ENCODE data around the gene PRKCH. TPM values are rescaled to one million over a fixed set of nuclear protein-coding genes. Genes with fewer than 3 reads are reported as not detected.

PRKCH gene
- total RNA-seq, 1 donor from 2014 or later: 43.0 TPM

DNA sequence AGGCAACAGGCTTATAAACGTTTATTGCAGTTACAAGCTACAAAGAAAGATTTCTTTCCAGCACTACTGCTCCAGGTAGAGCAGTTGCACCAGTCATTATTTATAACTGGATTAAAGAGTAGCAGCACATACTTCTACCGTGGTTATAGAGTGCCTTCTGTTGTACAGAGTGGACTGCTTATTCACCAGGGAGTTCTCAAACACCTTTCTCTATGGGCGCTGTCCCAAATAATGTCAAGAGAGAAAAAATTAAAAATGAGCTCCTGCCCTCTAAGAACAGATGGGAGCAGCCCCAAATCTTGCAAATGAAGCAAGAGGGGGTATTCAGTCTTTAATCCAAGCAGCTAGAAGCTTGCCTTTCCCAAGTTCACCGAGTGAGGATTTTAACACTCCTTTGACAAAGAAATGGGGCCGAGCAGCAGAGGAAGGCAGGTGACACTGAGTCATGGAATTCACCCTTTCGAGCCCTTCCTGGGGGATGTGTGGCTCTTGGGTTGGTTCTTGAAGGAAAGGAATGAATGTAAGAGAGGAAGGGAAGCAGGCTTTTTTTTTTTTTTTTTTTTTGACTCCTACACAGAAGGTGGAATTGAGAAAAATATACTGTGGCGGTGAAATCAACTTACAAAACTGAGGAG, 181.2 kb downstream of the PRKCH start:
- Histone ChIP-seq H3K36me3 (no peaks in the 10 kb centered on the region), H3K9me3 (no peaks in the 10 kb centered on the region), H3K27ac (peak overlapping the region; percentile 46), H3K27me3 (no peaks in the 10 kb centered on the region), H3K4me1 (peaks cover 43% of the 10 kb centered on the region), H3K4me3 (no peak overlapping the region)
- intact Hi-C loops (cut with DNase I): no loop called here
- DNase-seq (ENCODE audit: extremely low spot score in 2 of 2): no peak
- TF ChIP-seq POLR2A (IDR thresholded peaks at IDR 0.05) (no peak), POLR2AphosphoS5 (IDR thresholded peaks at IDR 0.05; ENCODE audit: insufficient read depth in 1 of 2, low read depth in 1 of 2) (no peak)
- TF ChIP-seq, protein P1, sequence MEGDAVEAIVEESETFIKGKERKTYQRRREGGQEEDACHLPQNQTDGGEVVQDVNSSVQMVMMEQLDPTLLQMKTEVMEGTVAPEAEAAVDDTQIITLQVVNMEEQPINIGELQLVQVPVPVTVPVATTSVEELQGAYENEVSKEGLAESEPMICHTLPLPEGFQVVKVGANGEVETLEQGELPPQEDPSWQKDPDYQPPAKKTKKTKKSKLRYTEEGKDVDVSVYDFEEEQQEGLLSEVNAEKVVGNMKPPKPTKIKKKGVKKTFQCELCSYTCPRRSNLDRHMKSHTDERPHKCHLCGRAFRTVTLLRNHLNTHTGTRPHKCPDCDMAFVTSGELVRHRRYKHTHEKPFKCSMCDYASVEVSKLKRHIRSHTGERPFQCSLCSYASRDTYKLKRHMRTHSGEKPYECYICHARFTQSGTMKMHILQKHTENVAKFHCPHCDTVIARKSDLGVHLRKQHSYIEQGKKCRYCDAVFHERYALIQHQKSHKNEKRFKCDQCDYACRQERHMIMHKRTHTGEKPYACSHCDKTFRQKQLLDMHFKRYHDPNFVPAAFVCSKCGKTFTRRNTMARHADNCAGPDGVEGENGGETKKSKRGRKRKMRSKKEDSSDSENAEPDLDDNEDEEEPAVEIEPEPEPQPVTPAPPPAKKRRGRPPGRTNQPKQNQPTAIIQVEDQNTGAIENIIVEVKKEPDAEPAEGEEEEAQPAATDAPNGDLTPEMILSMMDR (IDR thresholded peaks at IDR 0.05): no peak

DNA sequence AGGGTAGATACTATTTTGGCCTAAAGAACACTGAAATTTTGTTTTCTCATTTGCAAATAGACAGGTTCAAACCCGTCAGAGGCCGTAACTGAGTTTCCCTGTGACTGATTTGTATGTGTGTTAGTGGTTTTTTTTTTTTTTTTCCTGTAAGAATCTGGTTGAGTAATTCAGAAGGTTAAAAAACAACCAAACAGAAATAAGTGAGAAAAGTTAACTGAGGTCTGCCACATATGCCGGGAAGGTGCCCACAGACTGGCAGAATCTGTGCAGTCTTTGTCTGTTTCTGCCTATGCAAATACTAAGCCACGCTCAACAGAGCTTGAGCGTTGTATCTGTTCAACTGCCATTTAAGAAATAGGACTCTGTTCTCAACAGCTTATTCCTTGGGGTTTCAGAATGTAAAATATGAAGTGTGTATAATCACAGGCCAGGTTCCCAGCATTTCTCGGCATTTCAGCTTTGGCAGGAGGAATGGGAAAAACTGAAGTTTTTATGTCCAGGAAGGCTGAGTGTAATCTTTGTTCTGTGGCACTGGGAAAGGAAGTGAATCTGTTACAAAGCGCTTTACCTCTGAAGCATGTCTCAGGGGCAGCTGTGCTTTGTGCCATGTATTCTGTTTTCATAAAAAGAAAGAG, 181.9 kb downstream of the PRKCH start:
- Histone ChIP-seq H3K27ac (peak overlapping the region; percentile 46), H3K4me1 (peaks cover 42% of the 10 kb centered on the region), H3K4me3 (no peak overlapping the region), H3K27me3 (no peaks in the 10 kb centered on the region), H3K36me3 (no peaks in the 10 kb centered on the region), H3K9me3 (no peaks in the 10 kb centered on the region)
- peak in 1 of 2 donors; percentile 7 for TF ChIP-seq POLR2AphosphoS5 (IDR thresholded peaks at IDR 0.05; ENCODE audit: insufficient read depth in 1 of 2, low read depth in 1 of 2)
- TF ChIP-seq, protein P1 (IDR thresholded peaks at IDR 0.05): no peak
- no peak for TF ChIP-seq POLR2A (IDR thresholded peaks at IDR 0.05)
- DNase-seq (ENCODE audit: extremely low spot score in 2 of 2): no peak
- intact Hi-C loops (cut with DNase I): no loop called here

DNA sequence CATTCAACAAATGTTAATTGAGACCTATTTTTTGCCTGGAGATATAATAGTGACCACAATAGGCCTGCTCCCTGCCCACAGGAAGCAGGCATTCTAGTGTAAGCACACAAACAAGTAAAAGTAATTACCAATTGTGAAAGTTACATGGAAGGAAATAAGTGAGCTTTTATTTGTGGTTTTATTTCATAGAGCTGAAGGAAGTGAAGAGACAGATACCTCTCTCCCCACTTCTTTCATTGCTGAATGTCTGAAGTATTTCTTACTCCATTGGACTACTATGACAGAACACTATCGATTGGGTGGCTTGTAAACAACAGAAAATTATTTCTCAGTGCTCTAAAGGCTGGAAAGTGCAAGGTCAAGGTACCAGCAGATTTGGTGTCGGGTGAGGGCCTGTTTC, 183.5 kb downstream of the PRKCH start:
- no peak for DNase-seq (ENCODE audit: extremely low spot score in 2 of 2)
- Histone ChIP-seq H3K4me1 (peaks cover 27% of the 10 kb centered on the region), H3K27me3 (no peaks in the 10 kb centered on the region), H3K4me3 (no peak overlapping the region), H3K27ac (no peak overlapping the region), H3K36me3 (no peaks in the 10 kb centered on the region), H3K9me3 (no peaks in the 10 kb centered on the region)
- intact Hi-C loops (cut with DNase I): no loop called here
- TF ChIP-seq, protein P1 (IDR thresholded peaks at IDR 0.05): no peak
- TF ChIP-seq POLR2AphosphoS5 (IDR thresholded peaks at IDR 0.05; ENCODE audit: insufficient read depth in 1 of 2, low read depth in 1 of 2) (no peak), POLR2A (IDR thresholded peaks at IDR 0.05) (no peak)

DNA sequence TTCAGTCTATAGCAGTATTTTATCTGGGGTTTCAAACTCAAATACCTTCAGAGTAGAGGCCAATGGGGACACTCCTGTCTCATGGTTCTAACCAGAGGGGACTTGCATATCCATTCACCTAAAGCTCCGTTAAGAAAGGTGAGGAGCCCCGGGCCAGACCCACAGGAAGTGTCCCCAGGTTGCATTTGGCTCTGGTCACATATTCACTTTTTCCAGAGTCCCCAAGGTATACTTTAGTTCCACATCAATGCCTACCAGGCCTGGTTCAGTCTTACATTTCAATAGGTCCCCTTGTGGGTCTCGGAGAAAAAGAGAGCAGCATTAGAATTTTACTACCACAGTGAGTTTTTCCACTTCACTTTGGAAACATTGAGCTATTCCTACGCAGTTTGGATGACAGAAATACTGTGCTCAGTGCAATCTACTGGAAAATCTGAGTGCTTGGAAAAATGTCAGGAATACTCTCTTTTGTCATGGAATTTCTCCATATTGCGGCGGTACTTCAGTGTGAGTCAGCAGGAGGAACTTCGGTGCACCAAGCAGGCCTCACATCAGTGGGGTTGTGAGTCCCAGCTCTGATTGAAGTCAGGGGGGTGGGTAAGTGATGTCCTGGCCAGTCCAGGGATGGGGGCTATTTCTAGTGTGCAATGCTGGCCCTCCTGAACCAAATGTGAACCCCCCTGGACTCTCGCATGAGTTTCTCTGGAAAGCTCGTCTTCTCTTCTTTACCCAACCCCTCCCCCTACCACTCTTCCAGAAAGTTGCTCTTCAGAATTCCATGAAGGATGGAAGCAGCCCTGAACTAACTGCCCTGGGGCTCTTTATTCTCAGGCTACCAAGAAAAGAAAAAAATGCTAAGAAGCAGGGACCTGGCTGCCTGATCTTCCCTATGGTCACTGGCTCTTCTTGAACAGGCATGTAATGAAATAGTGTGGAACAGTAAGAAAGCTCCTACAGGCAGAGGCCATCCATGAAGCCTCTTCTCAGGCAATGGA, 184.7 kb downstream of the PRKCH start:
- Histone ChIP-seq H3K4me3 (no peak overlapping the region), H3K9me3 (no peaks in the 10 kb centered on the region), H3K27ac (peak overlapping the region; percentile 20), H3K27me3 (no peaks in the 10 kb centered on the region), H3K4me1 (peaks cover 30% of the 10 kb centered on the region), H3K36me3 (no peaks in the 10 kb centered on the region)
- DNase-seq (ENCODE audit: extremely low spot score in 2 of 2): no peak
- intact Hi-C loops (cut with DNase I): no loop called here
- TF ChIP-seq, protein P1 (IDR thresholded peaks at IDR 0.05): no peak
- TF ChIP-seq POLR2A (IDR thresholded peaks at IDR 0.05) (no peak), POLR2AphosphoS5 (IDR thresholded peaks at IDR 0.05; ENCODE audit: insufficient read depth in 1 of 2, low read depth in 1 of 2) (no peak)
